ENCODE results near the gene CPVL.

GRCh38 chr7:29090151-29090805, 56.1 kb downstream of the CPVL start:
- TF ChIP-seq, protein P1, sequence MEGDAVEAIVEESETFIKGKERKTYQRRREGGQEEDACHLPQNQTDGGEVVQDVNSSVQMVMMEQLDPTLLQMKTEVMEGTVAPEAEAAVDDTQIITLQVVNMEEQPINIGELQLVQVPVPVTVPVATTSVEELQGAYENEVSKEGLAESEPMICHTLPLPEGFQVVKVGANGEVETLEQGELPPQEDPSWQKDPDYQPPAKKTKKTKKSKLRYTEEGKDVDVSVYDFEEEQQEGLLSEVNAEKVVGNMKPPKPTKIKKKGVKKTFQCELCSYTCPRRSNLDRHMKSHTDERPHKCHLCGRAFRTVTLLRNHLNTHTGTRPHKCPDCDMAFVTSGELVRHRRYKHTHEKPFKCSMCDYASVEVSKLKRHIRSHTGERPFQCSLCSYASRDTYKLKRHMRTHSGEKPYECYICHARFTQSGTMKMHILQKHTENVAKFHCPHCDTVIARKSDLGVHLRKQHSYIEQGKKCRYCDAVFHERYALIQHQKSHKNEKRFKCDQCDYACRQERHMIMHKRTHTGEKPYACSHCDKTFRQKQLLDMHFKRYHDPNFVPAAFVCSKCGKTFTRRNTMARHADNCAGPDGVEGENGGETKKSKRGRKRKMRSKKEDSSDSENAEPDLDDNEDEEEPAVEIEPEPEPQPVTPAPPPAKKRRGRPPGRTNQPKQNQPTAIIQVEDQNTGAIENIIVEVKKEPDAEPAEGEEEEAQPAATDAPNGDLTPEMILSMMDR (IDR thresholded peaks at IDR 0.05), result no peak
- no peak for TF ChIP-seq POLR2AphosphoS5 (IDR thresholded peaks at IDR 0.05; ENCODE audit: low read depth, low read length)
- no peak for TF ChIP-seq REST (IDR thresholded peaks at IDR 0.05; ENCODE audit: insufficient read depth in 1 of 2, low read depth in 2 of 2, low read length in 1 of 2)

Data from Panc1 (cell line).